Measurements from ENCODE around the gene BMERB1. TPM values are rescaled to one million over a fixed set of nuclear protein-coding genes. Genes with fewer than 3 reads are reported as not detected.
"Not testable (repeated sequence)": the region's sequence is repeated elsewhere in the genome, so short reads cannot be mapped to it uniquely, and the experiment has no call there.

BMERB1 gene
- total and polyA plus RNA-seq, 2 experiments from 2014 or later = 17.3 to 28.1 TPM

DNA sequence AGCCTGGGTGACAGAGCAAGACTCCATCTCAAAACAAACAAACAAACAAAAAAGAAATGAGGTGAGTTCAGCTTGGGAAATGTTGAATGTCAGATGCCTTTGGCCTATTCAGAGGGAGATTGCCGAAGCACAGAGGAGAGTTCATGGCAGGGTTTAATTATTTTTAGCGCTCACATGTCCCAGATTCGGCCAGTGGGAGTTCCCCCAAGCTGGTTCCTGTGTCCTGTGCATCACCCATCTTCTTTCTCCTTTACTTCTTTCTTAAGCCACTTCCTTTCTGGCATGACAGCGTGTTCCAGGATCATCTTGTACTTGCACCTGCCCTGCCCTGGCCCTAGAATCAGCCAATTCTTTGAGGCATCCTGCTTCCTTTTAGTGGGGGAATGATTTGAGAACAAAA is 29.6 kb upstream of the BMERB1 start:
- Histone ChIP-seq H3K36me3 (ENCODE audit: insufficient read depth) (no peaks in the 10 kb centered on the region; the same call in 1 of the 2 replicates), H3F3A (replicated peaks; ENCODE audit: low read depth) (no peaks in the 10 kb centered on the region), H3K27ac (ENCODE audit: low read depth) (no peak overlapping the region), H3K79me2 (replicated peaks; ENCODE audit: insufficient read depth) (no peaks in the 10 kb centered on the region), H3K27me3 (ENCODE audit: insufficient read depth) (no peaks in the 10 kb centered on the region), H3K9me2 (ENCODE audit: insufficient read depth) (no peaks in the 10 kb centered on the region), H2AFZ (no peak overlapping the region), H3K4me3 (no peak overlapping the region), H3K4me1 (ENCODE audit: insufficient read depth) (peaks cover 12% of the 10 kb centered on the region; the same call in 1 of the 2 replicates), H4K20me1 (replicated peaks; ENCODE audit: insufficient read depth) (no peaks in the 10 kb centered on the region), H3K4me2 (no peak overlapping the region)
- H3K9me3 Mint-ChIP-seq = no peaks in the 10 kb centered on the region; the same call in 2 of the 3 replicates
- H3K4me1 Mint-ChIP-seq = peaks cover 16% of the 10 kb centered on the region
- no peak overlapping the region for H3K27ac Mint-ChIP-seq
- H3K27me3 Mint-ChIP-seq (ENCODE audit: insufficient read depth, low read depth, poor library complexity) = peaks cover 2% of the 10 kb centered on the region
- no peak for DNase-seq (ENCODE audit: low spot score)
- no peak overlapping the region for H3K4me3 Mint-ChIP-seq
- TF ChIP-seq POLR2AphosphoS5 (IDR thresholded peaks at IDR 0.05; ENCODE audit: low read depth) (no peak), NANOG (IDR thresholded peaks at IDR 0.05; ENCODE audit: borderline replicate concordance) (no peak), STAT1 (IDR thresholded peaks at IDR 0.05; ENCODE audit: unreplicated experiment) (no peak), EZH2phosphoT487 (IDR thresholded peaks at IDR 0.05; ENCODE audit: unreplicated experiment) (no peak), ZNF331 (CRISPR knock-in tag; IDR thresholded peaks at IDR 0.05; ENCODE audit: low read depth) (no peak), EZH2 (IDR thresholded peaks at IDR 0.05; ENCODE audit: low read depth, unreplicated experiment) (no peak), JUNB (IDR thresholded peaks at IDR 0.05; ENCODE audit: unreplicated experiment) (no peak)
- TF ChIP-seq, protein P1, sequence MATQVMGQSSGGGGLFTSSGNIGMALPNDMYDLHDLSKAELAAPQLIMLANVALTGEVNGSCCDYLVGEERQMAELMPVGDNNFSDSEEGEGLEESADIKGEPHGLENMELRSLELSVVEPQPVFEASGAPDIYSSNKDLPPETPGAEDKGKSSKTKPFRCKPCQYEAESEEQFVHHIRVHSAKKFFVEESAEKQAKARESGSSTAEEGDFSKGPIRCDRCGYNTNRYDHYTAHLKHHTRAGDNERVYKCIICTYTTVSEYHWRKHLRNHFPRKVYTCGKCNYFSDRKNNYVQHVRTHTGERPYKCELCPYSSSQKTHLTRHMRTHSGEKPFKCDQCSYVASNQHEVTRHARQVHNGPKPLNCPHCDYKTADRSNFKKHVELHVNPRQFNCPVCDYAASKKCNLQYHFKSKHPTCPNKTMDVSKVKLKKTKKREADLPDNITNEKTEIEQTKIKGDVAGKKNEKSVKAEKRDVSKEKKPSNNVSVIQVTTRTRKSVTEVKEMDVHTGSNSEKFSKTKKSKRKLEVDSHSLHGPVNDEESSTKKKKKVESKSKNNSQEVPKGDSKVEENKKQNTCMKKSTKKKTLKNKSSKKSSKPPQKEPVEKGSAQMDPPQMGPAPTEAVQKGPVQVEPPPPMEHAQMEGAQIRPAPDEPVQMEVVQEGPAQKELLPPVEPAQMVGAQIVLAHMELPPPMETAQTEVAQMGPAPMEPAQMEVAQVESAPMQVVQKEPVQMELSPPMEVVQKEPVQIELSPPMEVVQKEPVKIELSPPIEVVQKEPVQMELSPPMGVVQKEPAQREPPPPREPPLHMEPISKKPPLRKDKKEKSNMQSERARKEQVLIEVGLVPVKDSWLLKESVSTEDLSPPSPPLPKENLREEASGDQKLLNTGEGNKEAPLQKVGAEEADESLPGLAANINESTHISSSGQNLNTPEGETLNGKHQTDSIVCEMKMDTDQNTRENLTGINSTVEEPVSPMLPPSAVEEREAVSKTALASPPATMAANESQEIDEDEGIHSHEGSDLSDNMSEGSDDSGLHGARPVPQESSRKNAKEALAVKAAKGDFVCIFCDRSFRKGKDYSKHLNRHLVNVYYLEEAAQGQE (IDR thresholded peaks at IDR 0.05; ENCODE audit: unreplicated experiment) = no peak
- TF ChIP-seq, protein P2, sequence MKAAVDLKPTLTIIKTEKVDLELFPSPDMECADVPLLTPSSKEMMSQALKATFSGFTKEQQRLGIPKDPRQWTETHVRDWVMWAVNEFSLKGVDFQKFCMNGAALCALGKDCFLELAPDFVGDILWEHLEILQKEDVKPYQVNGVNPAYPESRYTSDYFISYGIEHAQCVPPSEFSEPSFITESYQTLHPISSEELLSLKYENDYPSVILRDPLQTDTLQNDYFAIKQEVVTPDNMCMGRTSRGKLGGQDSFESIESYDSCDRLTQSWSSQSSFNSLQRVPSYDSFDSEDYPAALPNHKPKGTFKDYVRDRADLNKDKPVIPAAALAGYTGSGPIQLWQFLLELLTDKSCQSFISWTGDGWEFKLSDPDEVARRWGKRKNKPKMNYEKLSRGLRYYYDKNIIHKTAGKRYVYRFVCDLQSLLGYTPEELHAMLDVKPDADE (IDR thresholded peaks at IDR 0.05) = no peak
- TF ChIP-seq, protein P3, sequence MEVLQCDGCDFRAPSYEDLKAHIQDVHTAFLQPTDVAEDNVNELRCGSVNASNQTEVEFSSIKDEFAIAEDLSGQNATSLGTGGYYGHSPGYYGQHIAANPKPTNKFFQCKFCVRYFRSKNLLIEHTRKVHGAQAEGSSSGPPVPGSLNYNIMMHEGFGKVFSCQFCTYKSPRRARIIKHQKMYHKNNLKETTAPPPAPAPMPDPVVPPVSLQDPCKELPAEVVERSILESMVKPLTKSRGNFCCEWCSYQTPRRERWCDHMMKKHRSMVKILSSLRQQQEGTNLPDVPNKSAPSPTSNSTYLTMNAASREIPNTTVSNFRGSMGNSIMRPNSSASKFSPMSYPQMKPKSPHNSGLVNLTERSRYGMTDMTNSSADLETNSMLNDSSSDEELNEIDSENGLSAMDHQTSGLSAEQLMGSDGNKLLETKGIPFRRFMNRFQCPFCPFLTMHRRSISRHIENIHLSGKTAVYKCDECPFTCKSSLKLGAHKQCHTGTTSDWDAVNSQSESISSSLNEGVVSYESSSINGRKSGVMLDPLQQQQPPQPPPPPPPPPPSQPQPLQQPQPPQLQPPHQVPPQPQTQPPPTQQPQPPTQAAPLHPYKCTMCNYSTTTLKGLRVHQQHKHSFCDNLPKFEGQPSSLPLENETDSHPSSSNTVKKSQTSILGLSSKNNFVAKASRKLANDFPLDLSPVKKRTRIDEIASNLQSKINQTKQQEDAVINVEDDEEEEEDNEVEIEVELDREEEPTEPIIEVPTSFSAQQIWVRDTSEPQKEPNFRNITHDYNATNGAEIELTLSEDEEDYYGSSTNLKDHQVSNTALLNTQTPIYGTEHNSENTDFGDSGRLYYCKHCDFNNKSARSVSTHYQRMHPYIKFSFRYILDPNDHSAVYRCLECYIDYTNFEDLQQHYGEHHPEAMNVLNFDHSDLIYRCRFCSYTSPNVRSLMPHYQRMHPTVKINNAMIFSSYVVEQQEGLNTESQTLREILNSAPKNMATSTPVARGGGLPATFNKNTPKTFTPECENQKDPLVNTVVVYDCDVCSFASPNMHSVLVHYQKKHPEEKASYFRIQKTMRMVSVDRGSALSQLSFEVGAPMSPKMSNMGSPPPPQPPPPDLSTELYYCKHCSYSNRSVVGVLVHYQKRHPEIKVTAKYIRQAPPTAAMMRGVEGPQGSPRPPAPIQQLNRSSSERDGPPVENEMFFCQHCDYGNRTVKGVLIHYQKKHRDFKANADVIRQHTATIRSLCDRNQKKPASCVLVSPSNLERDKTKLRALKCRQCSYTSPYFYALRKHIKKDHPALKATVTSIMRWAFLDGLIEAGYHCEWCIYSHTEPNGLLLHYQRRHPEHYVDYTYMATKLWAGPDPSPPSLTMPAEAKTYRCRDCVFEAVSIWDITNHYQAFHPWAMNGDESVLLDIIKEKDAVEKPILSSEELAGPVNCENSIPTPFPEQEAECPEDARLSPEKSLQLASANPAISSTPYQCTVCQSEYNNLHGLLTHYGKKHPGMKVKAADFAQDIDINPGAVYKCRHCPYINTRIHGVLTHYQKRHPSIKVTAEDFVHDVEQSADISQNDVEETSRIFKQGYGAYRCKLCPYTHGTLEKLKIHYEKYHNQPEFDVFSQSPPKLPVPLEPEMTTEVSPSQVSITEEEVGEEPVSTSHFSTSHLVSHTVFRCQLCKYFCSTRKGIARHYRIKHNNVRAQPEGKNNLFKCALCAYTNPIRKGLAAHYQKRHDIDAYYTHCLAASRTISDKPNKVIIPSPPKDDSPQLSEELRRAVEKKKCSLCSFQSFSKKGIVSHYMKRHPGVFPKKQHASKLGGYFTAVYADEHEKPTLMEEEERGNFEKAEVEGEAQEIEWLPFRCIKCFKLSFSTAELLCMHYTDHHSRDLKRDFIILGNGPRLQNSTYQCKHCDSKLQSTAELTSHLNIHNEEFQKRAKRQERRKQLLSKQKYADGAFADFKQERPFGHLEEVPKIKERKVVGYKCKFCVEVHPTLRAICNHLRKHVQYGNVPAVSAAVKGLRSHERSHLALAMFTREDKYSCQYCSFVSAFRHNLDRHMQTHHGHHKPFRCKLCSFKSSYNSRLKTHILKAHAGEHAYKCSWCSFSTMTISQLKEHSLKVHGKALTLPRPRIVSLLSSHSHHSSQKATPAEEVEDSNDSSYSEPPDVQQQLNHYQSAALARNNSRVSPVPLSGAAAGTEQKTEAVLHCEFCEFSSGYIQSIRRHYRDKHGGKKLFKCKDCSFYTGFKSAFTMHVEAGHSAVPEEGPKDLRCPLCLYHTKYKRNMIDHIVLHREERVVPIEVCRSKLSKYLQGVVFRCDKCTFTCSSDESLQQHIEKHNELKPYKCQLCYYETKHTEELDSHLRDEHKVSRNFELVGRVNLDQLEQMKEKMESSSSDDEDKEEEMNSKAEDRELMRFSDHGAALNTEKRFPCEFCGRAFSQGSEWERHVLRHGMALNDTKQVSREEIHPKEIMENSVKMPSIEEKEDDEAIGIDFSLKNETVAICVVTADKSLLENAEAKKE (CRISPR knock-in tag; IDR thresholded peaks at IDR 0.05) = no peak
- TF ChIP-seq, protein P4, sequence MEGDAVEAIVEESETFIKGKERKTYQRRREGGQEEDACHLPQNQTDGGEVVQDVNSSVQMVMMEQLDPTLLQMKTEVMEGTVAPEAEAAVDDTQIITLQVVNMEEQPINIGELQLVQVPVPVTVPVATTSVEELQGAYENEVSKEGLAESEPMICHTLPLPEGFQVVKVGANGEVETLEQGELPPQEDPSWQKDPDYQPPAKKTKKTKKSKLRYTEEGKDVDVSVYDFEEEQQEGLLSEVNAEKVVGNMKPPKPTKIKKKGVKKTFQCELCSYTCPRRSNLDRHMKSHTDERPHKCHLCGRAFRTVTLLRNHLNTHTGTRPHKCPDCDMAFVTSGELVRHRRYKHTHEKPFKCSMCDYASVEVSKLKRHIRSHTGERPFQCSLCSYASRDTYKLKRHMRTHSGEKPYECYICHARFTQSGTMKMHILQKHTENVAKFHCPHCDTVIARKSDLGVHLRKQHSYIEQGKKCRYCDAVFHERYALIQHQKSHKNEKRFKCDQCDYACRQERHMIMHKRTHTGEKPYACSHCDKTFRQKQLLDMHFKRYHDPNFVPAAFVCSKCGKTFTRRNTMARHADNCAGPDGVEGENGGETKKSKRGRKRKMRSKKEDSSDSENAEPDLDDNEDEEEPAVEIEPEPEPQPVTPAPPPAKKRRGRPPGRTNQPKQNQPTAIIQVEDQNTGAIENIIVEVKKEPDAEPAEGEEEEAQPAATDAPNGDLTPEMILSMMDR (conservative IDR thresholded peaks at IDR 0.05; ENCODE audit: low read depth in 2 of 2) = no peak
- ATAC-seq = no peak
- H3K36me3 Mint-ChIP-seq (ENCODE audit: low read depth) = peaks cover 16% of the 10 kb centered on the region; the same call in 2 of the 3 replicates

DNA sequence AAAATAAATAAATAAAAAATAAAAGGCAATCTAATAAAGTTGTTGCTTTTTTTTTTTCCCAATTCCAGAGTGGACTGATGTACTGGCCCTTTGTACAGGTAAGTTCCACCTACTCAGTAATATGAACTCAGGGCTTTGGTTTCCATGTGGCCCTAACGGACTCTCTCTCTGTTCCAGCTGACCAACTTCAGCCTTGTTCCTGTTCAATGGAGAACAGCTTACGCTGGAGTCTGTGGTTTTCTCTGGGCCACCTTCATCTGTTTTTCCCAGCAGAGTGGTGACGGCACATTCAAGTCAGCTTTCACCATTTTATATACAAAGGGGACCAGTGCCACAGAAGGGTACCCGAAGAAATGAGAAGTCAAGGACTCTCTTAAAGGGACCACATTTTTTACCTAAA is 26.6 kb upstream of the BMERB1 start:
- not testable (repeated sequence) for H3K4me1 Mint-ChIP-seq; H3K27me3 ChIP-seq (ENCODE audit: insufficient read depth); H3K36me3 ChIP-seq (ENCODE audit: insufficient read depth); H3K4me2 ChIP-seq; H3K79me2 ChIP-seq (replicated peaks; ENCODE audit: insufficient read depth); H3K4me1 ChIP-seq (ENCODE audit: insufficient read depth); DNase-seq (ENCODE audit: low spot score); H3K4me3 Mint-ChIP-seq; H3K9me3 Mint-ChIP-seq; ATAC-seq; H3K27me3 Mint-ChIP-seq (ENCODE audit: insufficient read depth, low read depth, poor library complexity); H3F3A ChIP-seq (replicated peaks; ENCODE audit: low read depth); H3K36me3 Mint-ChIP-seq (ENCODE audit: low read depth); H3K27ac Mint-ChIP-seq; H3K9me2 ChIP-seq (ENCODE audit: insufficient read depth); H2AFZ ChIP-seq; H4K20me1 ChIP-seq (replicated peaks; ENCODE audit: insufficient read depth); H3K27ac ChIP-seq (ENCODE audit: low read depth); H3K4me3 ChIP-seq
